Esophagus (tissue), 2 donors: ENCODE data around the gene RBM4. TPM values are rescaled to one million over a fixed set of nuclear protein-coding genes. Genes with fewer than 3 reads are reported as not detected.

Experiments used
- H3K27ac ChIP-seq, 2 donors: one replicate each; pipeline ENCODE4 v1.5.1; 2013; ENCODE audit warnings: low read depth in 2 of 2, mild to moderate bottlenecking in 2 of 2, inconsistent platforms in 1 of 2, low read length in 1 of 2, moderate library complexity in 1 of 2
- H3K27me3 ChIP-seq, 2 donors: one replicate each; pipeline ENCODE4 v1.6.1; 2013; ENCODE audit warnings: low read length in 2 of 2, control low read depth in 1 of 2, mild to moderate bottlenecking in 1 of 2; ENCODE audit not compliant: insufficient read depth in 2 of 2, control insufficient read depth in 1 of 2
- H3K36me3 ChIP-seq, 2 donors: one replicate each; pipeline ENCODE4 v1.6.1; 2013; ENCODE audit warnings: low read length in 1 of 2; ENCODE audit not compliant: control insufficient read depth in 2 of 2, insufficient read depth in 2 of 2
- H3K4me1 ChIP-seq, 2 donors: one replicate each; pipeline ENCODE4 v1.6.1; 2013; ENCODE audit warnings: low read length in 1 of 2; ENCODE audit not compliant: control insufficient read depth in 2 of 2, insufficient read depth in 2 of 2
- H3K4me3 ChIP-seq, 2 donors: one replicate each; pipeline ENCODE4 v1.5.1; 2013; ENCODE audit warnings: low read length in 2 of 2, mild to moderate bottlenecking in 2 of 2, low read depth in 1 of 2, moderate library complexity in 1 of 2
- H3K9me3 ChIP-seq, 2 donors: one replicate each; pipeline ENCODE4 v1.6.1; 2013; ENCODE audit warnings: mild to moderate bottlenecking in 2 of 2, low read depth in 1 of 2, low read length in 1 of 2, moderate library complexity in 1 of 2; ENCODE audit not compliant: control insufficient read depth in 2 of 2, insufficient read depth in 1 of 2
- WGBS, 2 donors: extraction: QIAGEN DNeasy Blood & Tissue Kit; methylation state at CpG; one replicate each; pipeline ENCODE4 v1.1.7; 2013; 5-methylcytosine and 5-hydroxymethylcytosine counted together
- polyA plus RNA-seq, 2 donors: library from polyadenylated mRNA; stranded (reverse); fragments of 200-250 nt; gene quantifications; one replicate each; pipeline ENCODE4 v1.2.3, GENCODE V29; 2013
- donor health status: healthy with polysubstance abuse.
- donor health status: Bipolar disorder and iron deficiency.

RBM4 gene
- polyA plus RNA-seq, 2 donors: 54.6 to 80.8 TPM

DNA sequence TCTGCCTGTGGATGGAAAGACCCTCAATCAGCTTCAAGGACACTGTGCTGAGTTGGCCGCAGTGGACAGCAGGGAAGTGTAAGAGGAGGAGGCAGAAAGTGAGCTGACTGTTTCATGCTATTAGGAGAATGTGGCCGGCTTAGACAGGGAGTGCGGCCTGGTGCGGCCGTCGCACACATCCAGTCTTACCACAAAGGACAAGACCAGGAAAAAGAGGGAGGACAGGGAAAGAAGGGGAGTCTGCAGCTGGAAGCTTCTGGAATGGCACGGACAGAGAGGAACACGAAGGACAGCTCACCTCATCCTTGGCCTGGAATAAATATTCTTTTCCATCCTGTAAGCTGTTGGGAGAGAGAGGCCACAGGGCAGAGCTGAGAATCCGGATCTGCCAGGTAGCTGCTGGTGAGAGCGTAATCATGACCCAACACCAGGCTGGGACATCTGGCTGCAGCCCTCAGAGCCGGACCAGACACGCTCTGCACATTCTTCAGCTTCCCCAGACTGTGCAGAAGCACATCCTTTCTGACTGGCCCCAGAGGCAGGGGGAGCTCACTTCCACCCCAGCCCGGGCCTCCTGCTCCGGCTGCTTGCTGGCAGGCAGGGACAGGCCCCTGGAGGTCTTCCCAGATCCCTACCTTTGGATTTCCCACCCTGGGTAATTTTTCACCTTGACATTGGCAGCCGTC, 47.7 kb downstream of the RBM4 start:
- Histone ChIP-seq H3K4me1 (peaks cover 5 to 11% of the 10 kb centered on the region in 2 donors), H3K36me3 (peaks cover 0 to 35% of the 10 kb centered on the region in 2 donors), H3K9me3 (no peaks in the 10 kb centered on the region), H3K4me3 (no peak overlapping the region), H3K27ac (peak overlapping the region; percentile 81 to 92), H3K27me3 (no peaks in the 10 kb centered on the region)
- WGBS, 2 donors: 54 to 65% methylated on average over 15 of the region's 15 CpGs

DNA sequence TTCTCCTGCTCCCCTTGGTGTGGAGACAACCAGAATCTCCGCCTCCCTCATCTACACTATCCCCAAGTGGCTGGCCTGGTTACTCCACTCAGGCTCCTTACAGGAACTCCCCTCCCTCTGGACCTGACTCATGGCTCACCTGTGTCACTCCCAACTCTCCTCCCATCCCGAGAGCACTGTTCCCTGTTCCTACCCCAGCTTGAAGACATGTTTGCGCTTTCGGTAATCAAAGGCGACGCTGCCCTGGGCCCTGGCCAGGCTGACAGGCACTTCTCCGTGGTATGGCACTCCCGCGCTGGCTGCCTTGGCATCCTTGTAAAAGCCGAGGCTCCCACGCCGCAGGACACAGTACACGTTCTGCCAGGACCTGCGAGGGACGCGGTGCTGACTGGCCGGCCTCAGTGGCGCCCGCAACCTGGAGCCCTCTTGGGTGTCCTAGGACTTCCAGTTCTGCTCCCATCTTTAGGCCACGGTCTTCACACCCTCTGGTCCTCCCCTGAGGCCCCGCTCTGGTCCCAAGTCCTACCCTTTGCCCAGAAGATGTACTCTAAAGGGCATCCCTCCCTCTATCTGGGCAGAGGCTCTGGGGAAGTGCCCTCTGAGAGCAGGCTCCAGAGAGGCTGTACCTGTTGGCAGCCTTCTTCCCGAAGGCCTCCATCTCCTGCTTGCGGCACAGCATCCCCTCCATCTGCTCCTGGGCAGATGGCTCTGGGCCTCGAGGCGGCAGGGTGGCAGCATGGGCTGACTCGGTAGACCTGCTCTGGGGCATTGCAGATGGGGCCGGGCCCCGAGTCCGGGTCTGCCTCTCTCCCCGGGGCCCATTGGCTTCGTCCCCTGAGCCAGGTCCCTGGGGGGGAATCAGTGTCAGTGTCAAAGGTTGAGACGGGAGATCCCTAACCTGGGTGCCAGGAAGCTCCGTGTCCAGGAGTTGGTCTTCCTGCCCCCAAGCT, 48.6 kb downstream of the RBM4 start:
- Histone ChIP-seq H3K9me3 (no peaks in the 10 kb centered on the region), H3K27me3 (no peaks in the 10 kb centered on the region), H3K27ac (peak overlapping the region; percentile 81 to 92), H3K4me1 (peaks cover 5 to 11% of the 10 kb centered on the region in 2 donors), H3K36me3 (peaks cover 0 to 42% of the 10 kb centered on the region in 2 donors), H3K4me3 (no peak overlapping the region)
- 58 to 74% methylated on average over 33 of the region's 33 CpGs for WGBS, 2 donors

DNA sequence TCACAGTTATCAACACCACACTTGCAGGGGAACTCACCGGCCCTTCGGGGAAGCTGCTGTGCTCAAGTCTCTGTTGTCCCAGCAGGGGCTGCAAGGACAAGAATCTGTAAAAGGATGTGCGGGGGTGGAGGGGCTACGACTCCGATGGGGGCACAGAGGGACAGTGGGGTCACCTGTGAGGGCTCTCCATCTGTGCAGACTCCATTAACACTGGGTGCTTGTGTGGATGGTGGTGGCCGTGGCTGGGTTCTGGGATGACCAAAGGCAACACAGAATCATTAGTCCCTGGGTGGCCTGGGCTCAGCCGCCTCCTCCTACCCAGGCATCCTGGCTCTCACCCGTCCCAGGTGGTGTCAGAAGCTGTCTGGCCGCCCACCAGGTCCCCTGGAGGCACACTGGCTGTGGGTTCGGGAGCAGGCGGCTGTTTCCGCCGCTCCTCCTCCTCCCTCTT, 49.4 kb downstream of the RBM4 start:
- Histone ChIP-seq H3K27me3 (no peaks in the 10 kb centered on the region), H3K9me3 (no peaks in the 10 kb centered on the region), H3K4me1 (peaks cover 5 to 11% of the 10 kb centered on the region in 2 donors), H3K36me3 (peaks cover 0 to 49% of the 10 kb centered on the region in 2 donors), H3K4me3 (no peak overlapping the region), H3K27ac (peak overlapping the region; percentile 1 to 81)
- 66 to 79% methylated on average over 13 of the region's 13 CpGs for WGBS, 2 donors

DNA sequence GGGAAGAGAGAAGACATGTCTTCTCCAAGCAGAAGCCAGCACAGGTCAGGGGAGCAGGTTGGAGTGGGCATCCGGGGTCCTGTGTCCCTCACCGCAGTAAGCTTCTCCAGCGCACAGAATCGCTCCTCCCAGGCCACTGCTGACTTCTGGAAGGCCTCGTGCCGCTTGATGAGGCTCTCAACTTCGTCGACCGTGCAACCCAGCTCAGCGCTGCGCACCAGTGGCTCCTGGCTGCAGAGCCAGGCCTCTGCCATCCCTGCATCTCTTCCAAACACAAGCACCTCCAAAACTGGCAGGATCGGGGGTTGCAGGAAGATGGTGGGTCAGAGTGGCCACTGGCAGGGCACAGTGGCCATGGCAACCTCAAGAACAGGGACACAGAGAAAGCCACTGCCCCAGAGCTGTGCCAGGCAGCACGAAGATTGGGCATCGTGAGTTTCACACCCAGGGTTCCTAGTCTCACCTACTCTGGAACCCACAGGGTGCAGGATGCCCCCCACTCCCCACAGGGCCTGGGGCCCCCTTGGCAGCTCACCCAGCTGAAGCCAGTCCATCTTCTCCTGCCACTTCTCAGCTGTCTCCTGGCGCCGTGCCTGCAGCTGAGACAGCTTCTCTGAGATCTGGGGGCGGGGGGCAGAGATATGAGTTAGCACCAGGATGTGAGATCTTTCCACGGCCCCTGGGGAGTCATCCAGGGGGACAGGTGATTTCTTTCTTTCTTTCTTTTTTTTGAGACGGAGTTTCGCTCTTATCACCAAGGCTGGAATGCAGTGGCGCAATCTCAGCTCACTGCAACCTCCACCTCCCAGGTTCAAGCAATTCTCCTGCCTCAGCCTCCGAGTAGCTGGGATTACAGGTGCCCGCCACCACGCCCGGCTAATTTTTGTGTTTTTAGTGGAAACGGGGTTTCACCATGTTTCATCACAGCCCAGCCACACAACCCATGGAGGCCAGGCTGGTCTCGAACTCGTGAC, 50.3 kb downstream of the RBM4 start:
- Histone ChIP-seq H3K4me3 (no peak overlapping the region), H3K27ac (no peak overlapping the region), H3K27me3 (no peaks in the 10 kb centered on the region), H3K9me3 (no peaks in the 10 kb centered on the region), H3K4me1 (peaks cover 5 to 11% of the 10 kb centered on the region in 2 donors), H3K36me3 (peaks cover 1 to 59% of the 10 kb centered on the region in 2 donors)
- 85 to 87% methylated on average over 28 of the region's 28 CpGs for WGBS, 2 donors

DNA sequence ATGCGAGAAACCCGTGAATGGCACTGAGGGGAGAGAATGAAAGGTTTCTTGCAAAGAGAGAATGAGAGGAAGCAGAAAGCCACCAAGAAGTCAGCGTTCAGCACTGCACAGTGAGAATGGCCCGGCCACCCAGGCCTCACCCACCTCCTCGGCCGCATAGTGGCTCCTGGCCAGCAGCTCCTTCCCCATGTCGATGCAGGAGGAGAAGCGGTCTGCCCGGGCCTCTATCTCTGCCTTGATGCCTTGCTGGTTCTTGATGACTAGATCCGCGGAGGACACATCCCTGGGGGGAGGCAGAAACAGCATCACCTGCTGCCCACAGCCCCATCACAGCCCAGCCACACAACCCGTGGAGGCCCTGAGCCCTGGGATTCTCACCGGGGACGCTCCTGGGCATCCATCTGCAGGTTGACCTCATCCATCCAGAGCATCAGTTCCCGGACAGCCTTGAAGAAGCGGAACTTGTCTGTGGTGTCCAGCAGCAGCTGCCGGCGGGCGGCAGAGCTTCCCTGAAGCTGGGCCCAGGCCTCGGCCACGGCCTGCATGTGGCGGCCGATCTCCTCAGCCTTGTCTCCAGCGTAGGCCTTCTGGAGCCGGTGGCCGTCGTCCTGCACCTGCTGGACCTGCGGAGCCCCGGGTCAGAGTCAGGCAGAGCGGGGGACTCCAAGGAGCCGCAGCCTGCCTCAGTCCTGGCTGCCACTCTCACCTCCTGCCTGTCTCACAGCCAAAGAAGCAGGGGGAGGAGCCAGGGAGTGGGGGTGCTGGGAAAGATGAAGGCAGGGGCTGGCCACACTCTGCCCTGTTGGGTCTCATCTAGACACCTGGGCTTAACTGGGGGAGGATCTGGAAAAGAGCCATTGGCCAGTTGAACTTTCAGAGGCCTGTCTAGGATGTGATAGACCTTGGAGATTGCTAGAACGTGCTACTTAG, 51.4 kb downstream of the RBM4 start:
- Histone ChIP-seq H3K4me1 (peaks cover 5 to 11% of the 10 kb centered on the region in 2 donors), H3K9me3 (no peaks in the 10 kb centered on the region), H3K36me3 (peaks cover 4 to 61% of the 10 kb centered on the region in 2 donors), H3K27me3 (no peaks in the 10 kb centered on the region), H3K4me3 (no peak overlapping the region), H3K27ac (no peak overlapping the region)
- WGBS, 2 donors: 92 to 93% methylated on average over 27 to 32 of the region's 32 CpGs

DNA sequence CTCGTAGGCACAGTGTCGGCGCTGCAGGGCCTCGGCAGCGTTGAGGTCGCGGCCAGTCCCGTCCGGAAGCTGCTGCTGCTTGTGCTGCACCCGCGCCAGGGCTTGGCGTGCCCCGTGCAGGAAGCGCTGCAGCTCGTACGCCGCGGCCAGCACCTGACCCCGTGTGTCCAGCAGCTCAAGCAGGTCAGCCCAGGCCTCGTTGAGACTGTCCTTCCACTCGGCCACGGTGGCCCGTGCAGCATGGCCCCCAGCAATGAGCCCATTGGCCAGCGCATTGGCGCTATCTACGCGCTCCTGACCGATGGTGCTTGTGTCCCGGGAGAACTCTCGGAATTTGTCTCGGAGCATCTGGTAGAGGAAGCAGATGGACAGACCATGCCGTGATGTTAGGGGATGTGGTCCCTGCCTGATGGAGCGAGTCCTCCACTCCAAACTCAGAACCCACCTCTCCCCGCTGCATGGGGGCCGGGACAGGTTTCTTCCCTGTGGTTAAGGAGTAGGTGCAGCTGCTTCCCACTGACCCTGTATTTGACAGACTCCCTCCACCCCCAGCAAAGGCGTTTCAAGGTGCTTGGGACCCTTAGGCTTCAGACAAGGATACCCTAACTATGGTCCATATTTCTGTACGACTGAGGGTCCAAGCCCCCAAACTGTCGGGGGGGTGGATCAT, 52.9 kb downstream of the RBM4 start:
- no peak overlapping the region for H3K27ac ChIP-seq
- peaks cover 4 to 57% of the 10 kb centered on the region in 2 donors for H3K36me3 ChIP-seq
- H3K4me3 ChIP-seq: no peak overlapping the region
- peaks cover 0 to 6% of the 10 kb centered on the region in 2 donors for H3K4me1 ChIP-seq
- no peaks in the 10 kb centered on the region for H3K9me3 ChIP-seq
- H3K27me3 ChIP-seq: no peaks in the 10 kb centered on the region
- WGBS, 2 donors: 89 to 93% methylated on average over 38 of the region's 38 CpGs

DNA sequence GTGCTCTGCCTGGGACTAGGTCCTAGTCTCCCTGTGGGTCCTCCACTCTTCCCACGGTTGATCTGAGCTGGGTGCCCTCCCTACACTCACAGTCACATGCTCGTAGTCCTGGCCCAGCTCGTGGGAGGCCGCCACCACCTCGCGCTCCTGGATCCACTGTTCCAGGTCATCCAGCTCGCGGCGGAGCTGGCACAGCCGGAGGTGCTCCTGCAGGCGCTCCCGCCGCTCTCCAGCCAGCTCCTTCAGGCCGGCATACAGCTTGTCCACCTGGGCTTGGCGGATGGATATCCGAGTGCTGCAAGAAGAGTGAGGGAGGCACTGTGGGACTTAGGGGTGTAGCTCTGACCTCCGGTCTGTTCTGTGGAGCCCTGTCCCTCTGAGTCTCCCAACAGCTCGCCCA, 53.9 kb downstream of the RBM4 start:
- Histone ChIP-seq H3K27ac (no peak overlapping the region), H3K4me3 (no peak overlapping the region), H3K4me1 (no peaks in the 10 kb centered on the region), H3K9me3 (no peaks in the 10 kb centered on the region), H3K36me3 (peaks cover 4 to 64% of the 10 kb centered on the region in 2 donors), H3K27me3 (no peaks in the 10 kb centered on the region)
- WGBS, 2 donors: 88 to 89% methylated on average over 18 of the region's 18 CpGs

DNA sequence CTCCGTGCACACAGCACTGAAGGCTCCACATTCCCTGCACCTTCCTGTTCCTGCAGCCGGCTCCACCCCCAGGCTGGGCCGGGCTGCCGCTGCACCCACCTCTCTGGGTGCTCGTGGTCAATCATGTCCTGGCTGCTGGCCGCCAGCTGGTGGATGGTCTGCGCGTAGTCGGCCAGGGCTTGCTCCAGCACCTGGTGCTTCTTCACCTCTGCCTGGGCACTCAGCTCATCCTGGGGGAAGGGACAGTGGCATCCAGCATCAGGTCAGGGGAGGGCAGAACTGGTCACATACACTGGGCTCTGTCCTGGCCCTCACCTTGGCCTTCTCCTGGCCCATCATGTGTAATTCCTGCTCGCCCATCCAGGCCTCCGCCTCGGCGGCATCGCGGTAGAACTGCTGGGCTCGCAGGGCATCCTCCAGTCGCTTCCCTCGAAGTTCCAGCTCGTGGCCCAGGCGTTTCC, 54.4 kb downstream of the RBM4 start:
- Histone ChIP-seq H3K27me3 (no peaks in the 10 kb centered on the region), H3K27ac (no peak overlapping the region), H3K4me3 (no peak overlapping the region), H3K4me1 (no peaks in the 10 kb centered on the region), H3K36me3 (peaks cover 4 to 61% of the 10 kb centered on the region in 2 donors), H3K9me3 (no peaks in the 10 kb centered on the region)
- 91 to 93% methylated on average over 20 of the region's 20 CpGs for WGBS, 2 donors
